ENCODE data around the gene LEKR1.
"Not testable (repeated sequence)": the region's sequence is repeated elsewhere in the genome, so short reads cannot be mapped to it uniquely, and the experiment has no call there.

Gene LEKR1

GRCh38 chr3:156793851-156794250, 32.3 kb upstream of the LEKR1 start:
- DNase-seq (ENCODE audit: low read depth), result no peak
- no peak overlapping the region for H3K4me3 ChIP-seq (ENCODE audit: low read length)
- TF ChIP-seq CTCF (conservative IDR thresholded peaks at IDR 0.05; ENCODE audit: low read depth, low read length), result no peak

- no peak for DNase-seq (ENCODE audit: low read depth)
- H3K4me3 ChIP-seq (ENCODE audit: low read length), result no peak overlapping the region
- TF ChIP-seq CTCF (conservative IDR thresholded peaks at IDR 0.05; ENCODE audit: low read depth, low read length), result no peak
Measured at GRCh38 chr3:156795890-156796481, 30.2 kb upstream of the LEKR1 start.

GRCh38 chr3:156797368-156797767, 28.8 kb upstream of the LEKR1 start:
- no peak for TF ChIP-seq CTCF (conservative IDR thresholded peaks at IDR 0.05; ENCODE audit: low read depth, low read length)
- no peak for DNase-seq (ENCODE audit: low read depth)
- no peak overlapping the region for H3K4me3 ChIP-seq (ENCODE audit: low read length)

- not testable (repeated sequence) for H3K4me3 ChIP-seq (ENCODE audit: low read length); DNase-seq (ENCODE audit: low read depth)
Measured at GRCh38 chr3:156800287-156800686, 25.9 kb upstream of the LEKR1 start.

GRCh38 chr3:156801746-156802145, 24.4 kb upstream of the LEKR1 start:
- H3K4me3 ChIP-seq (ENCODE audit: low read length), result no peak overlapping the region
- TF ChIP-seq CTCF (conservative IDR thresholded peaks at IDR 0.05; ENCODE audit: low read depth, low read length), result no peak
- no peak for DNase-seq (ENCODE audit: low read depth)

GRCh38 chr3:156802821-156803606, 23.1 kb upstream of the LEKR1 start:
- H3K4me3 ChIP-seq (ENCODE audit: low read length), result no peak overlapping the region
- TF ChIP-seq CTCF (conservative IDR thresholded peaks at IDR 0.05; ENCODE audit: low read depth, low read length), result no peak
- DNase-seq (ENCODE audit: low read depth), result no peak

- no peak for TF ChIP-seq CTCF (conservative IDR thresholded peaks at IDR 0.05; ENCODE audit: low read depth, low read length)
- DNase-seq (ENCODE audit: low read depth), result no peak
- no peak overlapping the region for H3K4me3 ChIP-seq (ENCODE audit: low read length)
Measured at GRCh38 chr3:156803952-156804741, 22.0 kb upstream of the LEKR1 start.
